Activated CD4-positive, alpha-beta T cell treated with anti-CD3 and anti-CD28 coated beads for 4 hours (primary cell): ENCODE data around the gene FCER2.

ENCODE experiments used
- DNase-seq, 2 donors: peaks; one replicate each; pipeline ENCODE4 v3.0.0-alpha.2; 2020

The FCER2 gene

GRCh38 chr19:7732045-7732444 lies 30.1 kb upstream of the FCER2 start, which contains the start of gene CLEC4G:
Gene CLEC4G (minus strand): TSS chr19:7732110. CDS start chr19:7732102, 8 bp downstream.
- no peak for DNase-seq

GRCh38 chr19:7731615-7732014 lies 29.7 kb upstream of the FCER2 start:
- no peak for DNase-seq

GRCh38 chr19:7731218-7731595 lies 29.3 kb upstream of the FCER2 start:
- DNase-seq: no peak

- no peak for DNase-seq
Measured at GRCh38 chr19:7730286-7731217, 28.6 kb upstream of the FCER2 start.

- DNase-seq: no peak
Measured at GRCh38 chr19:7729831-7730285, 27.9 kb upstream of the FCER2 start.

GRCh38 chr19:7729211-7729610 lies 27.3 kb upstream of the FCER2 start:
- no peak for DNase-seq

- no peak for DNase-seq
Measured at GRCh38 chr19:7725791-7726190, 23.9 kb upstream of the FCER2 start.

- DNase-seq: no peak
Measured at GRCh38 chr19:7722231-7722651, 20.3 kb upstream of the FCER2 start.

GRCh38 chr19:7720351-7720750 lies 18.4 kb upstream of the FCER2 start:
- no peak for DNase-seq

- DNase-seq: no peak
Measured at GRCh38 chr19:7718668-7719067, 16.7 kb upstream of the FCER2 start.

- DNase-seq: no peak
Measured at GRCh38 chr19:7716762-7717161, 14.8 kb upstream of the FCER2 start.

GRCh38 chr19:7715671-7716070 lies 13.7 kb upstream of the FCER2 start:
- DNase-seq: no peak

GRCh38 chr19:7710616-7711015 lies 8.7 kb upstream of the FCER2 start:
- no peak for DNase-seq

GRCh38 chr19:7709932-7710460 lies 8.1 kb upstream of the FCER2 start:
- no peak for DNase-seq

- no peak for DNase-seq
Measured at GRCh38 chr19:7706955-7707456, 5.1 kb upstream of the FCER2 start.

- DNase-seq: no peak
Measured at GRCh38 chr19:7706188-7706954, 4.4 kb upstream of the FCER2 start.

- peak; percentile 69 to 75 for DNase-seq
Measured at GRCh38 chr19:7705387-7706187, 3.7 kb upstream of the FCER2 start.

- DNase-seq: no peak
Measured at GRCh38 chr19:7704280-7705060, 2.5 kb upstream of the FCER2 start.

- no peak for DNase-seq
Measured at GRCh38 chr19:7703332-7703731, 1.4 kb upstream of the FCER2 start.

GRCh38 chr19:7701049-7701653 lies 780 bp downstream of the FCER2 start:
- DNase-seq: no peak
